Central memory CD8-positive, alpha-beta T cell (primary cell): ENCODE results near the gene DAND5.
"Not testable (repeated sequence)": the region's sequence is repeated elsewhere in the genome, so short reads cannot be mapped to it uniquely, and the experiment has no call there.

Experiments used
- ATAC-seq: fragments of 150-1000 bp; cut with Tn5 transposase; replicated peaks from 2 replicates; pipeline ENCODE4 v1.10.0; 2022; ENCODE audit warnings: mild to moderate bottlenecking, moderate FRiP score, moderate number of reproducible peaks; ENCODE audit not compliant: poor library complexity, severe bottlenecking; ENCODE audit errors: extremely low read depth
- DNase-seq, 2 donors: peaks; one replicate each; pipeline ENCODE4 v3.0.0; 2021; ENCODE audit warnings: low spot score in 2 of 2
- H3K27ac Mint-ChIP-seq: one replicate; pipeline ENCODE4 v1.8.0; 2022; ENCODE audit warnings: low read depth, mild to moderate bottlenecking, moderate library complexity, mixed read lengths
- H3K27me3 Mint-ChIP-seq: one replicate; pipeline ENCODE4 v1.8.0; 2022; ENCODE audit warnings: mixed read lengths
- H3K36me3 Mint-ChIP-seq: one replicate; pipeline ENCODE4 v1.8.0; 2022; ENCODE audit warnings: mild to moderate bottlenecking, moderate library complexity, mixed read lengths; ENCODE audit not compliant: insufficient read depth
- H3K4me1 Mint-ChIP-seq: one replicate; pipeline ENCODE4 v1.8.0; 2022; ENCODE audit warnings: mixed read lengths
- H3K4me3 Mint-ChIP-seq: one replicate; pipeline ENCODE4 v1.8.0; 2022; ENCODE audit warnings: mild to moderate bottlenecking, moderate library complexity, mixed read lengths
- H3K9me3 Mint-ChIP-seq: one replicate; pipeline ENCODE4 v1.8.0; 2022; ENCODE audit warnings: mixed read lengths

The DAND5 gene

DNA sequence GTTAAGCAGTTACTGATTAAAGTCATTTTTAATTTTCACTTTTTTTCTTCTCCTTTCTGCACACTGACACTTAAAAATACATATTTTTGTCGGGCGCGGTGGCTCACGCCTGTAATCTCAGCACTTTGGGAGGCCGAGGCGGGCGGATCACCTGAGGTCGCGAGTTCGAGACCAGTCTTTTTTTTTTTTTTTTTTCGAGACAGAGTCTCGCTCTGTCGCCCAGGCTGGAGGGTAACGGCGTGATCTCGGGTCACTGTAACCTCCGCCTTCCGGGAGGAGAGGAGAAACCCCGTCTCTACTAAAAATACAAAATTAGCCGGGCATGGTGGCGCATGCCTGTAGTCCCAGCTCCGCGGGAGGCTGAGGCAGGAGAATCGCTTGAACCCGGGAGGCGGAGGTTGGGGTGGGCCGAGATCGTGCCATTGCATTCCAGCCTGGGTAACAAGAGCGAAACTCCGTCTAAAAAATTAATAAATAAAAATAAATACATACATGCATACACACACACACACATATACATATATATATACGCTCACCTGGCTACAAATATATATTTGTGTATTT, 11.9 kb upstream of the DAND5 start:
- peaks cover 25% of the 10 kb centered on the region for H3K4me1 Mint-ChIP-seq

DNA sequence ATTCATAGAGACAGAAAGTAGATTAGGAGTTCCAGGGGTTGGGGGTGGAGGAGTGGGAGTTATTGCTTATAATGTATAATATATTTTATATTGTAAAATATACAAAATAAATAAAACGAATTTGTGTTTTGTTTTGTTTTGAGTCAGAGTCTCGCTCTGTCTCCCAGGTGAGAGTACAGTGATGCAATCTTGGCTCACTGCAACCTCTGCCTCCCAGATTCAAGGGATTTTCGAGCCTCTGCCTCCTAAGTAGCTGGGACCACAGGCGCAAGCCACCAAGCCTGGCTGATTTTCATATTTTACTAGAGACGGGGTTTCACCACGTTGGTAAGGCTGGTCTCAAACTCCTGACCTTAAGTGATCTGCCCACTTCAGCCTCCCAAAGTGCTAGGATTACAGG, 9.9 kb upstream of the DAND5 start:
- no peak overlapping the region for H3K4me3 Mint-ChIP-seq
- H3K27me3 Mint-ChIP-seq, result no peaks in the 10 kb centered on the region
- no peaks in the 10 kb centered on the region for H3K9me3 Mint-ChIP-seq
- no peak overlapping the region for H3K27ac Mint-ChIP-seq
- H3K36me3 Mint-ChIP-seq, result peaks cover 5% of the 10 kb centered on the region
- ATAC-seq, result no peak
- no peak for DNase-seq
- H3K4me1 Mint-ChIP-seq, result peaks cover 19% of the 10 kb centered on the region

More for the DNA sequence above, 11.9 kb upstream of the DAND5 start:
- Mint-ChIP-seq H3K4me3 (peak overlapping the region; percentile 81), H3K36me3 (peaks cover 19% of the 10 kb centered on the region), H3K27ac (peak overlapping the region; percentile 74)
- H3K9me3 Mint-ChIP-seq, H3K27me3 Mint-ChIP-seq, DNase-seq, ATAC-seq: not testable (repeated sequence)

DNA sequence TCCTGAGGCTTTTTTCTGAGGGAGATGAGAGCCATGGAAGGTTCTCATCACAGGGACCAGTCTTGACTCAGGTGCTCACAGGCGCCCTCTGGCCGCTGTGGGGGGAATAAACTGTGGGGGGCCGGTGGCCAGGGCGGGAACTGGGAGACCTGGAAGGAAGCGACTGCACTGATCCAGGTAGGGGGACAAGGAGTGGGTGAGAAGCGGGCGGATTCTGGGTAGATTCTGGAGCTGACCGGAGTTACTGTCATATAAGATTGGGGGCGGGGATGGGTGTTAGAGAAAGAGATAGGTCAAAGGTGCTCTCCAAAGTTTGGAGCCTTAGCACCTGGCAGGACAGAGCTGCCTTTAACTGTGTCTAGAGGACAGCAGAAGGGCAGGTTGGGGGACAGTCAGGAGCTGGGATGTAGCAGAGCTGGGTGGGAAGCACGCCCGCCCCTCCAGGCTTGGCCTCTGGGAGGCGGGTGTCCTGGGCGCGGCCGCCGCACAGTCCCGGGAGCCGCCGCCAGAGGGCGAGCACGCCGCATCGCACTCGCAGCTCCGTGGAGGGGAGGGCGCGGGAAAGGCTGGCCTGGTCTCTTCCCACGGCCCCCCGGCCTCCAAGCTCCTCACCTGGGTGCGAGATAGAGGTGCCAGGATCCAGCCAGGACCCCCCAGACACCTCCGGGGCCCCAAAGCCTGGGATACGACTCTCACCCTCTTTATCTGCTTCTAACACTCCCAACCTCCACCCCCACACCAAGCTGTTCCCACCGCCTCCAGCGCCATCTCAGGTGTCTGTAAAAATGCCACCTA, 4.2 kb upstream of the DAND5 start:
- DNase-seq (peak; percentile 69 to 78), ATAC-seq (peak; percentile 94)
- H3K27me3 Mint-ChIP-seq, result no peaks in the 10 kb centered on the region
- no peaks in the 10 kb centered on the region for H3K9me3 Mint-ChIP-seq
- H3K4me1 Mint-ChIP-seq, result peaks cover 6% of the 10 kb centered on the region
- H3K27ac Mint-ChIP-seq, result no peak overlapping the region
- H3K4me3 Mint-ChIP-seq, result peak overlapping the region; percentile 84
- peaks cover 4% of the 10 kb centered on the region for H3K36me3 Mint-ChIP-seq

DNA sequence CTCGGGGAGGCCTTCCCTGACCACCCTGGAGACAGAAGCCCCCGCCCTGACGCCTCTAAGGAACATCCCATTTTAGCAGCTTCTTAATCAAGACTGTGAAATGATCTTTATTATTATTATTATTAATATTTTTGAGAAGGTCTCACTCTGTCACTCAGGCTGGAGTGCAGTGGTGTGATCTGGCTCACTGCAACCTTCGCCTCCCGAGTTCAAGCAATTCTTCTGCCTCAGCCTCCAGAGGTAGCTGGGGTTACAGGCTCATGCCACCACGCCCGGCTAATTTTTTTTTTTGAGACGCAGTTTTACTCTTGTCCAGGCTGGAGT, 3.6 kb upstream of the DAND5 start:
- H3K9me3 Mint-ChIP-seq, result no peaks in the 10 kb centered on the region
- no peak overlapping the region for H3K27ac Mint-ChIP-seq
- H3K4me1 Mint-ChIP-seq, result peaks cover 6% of the 10 kb centered on the region

DNA sequence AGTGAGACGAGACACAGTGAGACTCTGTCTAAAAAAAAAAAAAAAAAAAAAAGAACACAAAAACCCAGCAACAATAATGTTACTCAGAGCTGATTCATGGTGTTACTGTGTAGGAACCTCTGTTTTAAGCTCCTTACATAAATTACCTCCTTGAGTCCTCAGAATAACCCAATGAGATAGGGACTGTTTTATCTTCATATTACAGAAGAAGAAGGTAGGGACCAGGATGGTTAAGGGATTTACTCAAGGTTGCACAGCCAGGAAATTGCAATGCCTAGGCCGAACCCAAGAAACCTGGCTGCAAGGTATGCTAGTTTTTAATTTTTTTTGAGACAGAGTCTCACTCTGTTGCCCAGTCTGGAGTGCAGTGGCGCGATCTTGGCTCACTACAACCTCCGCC, 1.5 kb upstream of the DAND5 start:
- ATAC-seq, result no peak
- no peak for DNase-seq
- Mint-ChIP-seq H3K4me1 (peaks cover 6% of the 10 kb centered on the region), H3K4me3 (no peak overlapping the region), H3K27me3 (no peaks in the 10 kb centered on the region), H3K36me3 (peaks cover 4% of the 10 kb centered on the region), H3K27ac (no peak overlapping the region), H3K9me3 (no peaks in the 10 kb centered on the region)

More for the DNA sequence above, 3.6 kb upstream of the DAND5 start:
- H3K36me3 Mint-ChIP-seq, result peaks cover 4% of the 10 kb centered on the region
- DNase-seq, result no peak
- H3K27me3 Mint-ChIP-seq, result no peaks in the 10 kb centered on the region
- no peak for ATAC-seq
- peak overlapping the region; percentile 84 for H3K4me3 Mint-ChIP-seq

DNA sequence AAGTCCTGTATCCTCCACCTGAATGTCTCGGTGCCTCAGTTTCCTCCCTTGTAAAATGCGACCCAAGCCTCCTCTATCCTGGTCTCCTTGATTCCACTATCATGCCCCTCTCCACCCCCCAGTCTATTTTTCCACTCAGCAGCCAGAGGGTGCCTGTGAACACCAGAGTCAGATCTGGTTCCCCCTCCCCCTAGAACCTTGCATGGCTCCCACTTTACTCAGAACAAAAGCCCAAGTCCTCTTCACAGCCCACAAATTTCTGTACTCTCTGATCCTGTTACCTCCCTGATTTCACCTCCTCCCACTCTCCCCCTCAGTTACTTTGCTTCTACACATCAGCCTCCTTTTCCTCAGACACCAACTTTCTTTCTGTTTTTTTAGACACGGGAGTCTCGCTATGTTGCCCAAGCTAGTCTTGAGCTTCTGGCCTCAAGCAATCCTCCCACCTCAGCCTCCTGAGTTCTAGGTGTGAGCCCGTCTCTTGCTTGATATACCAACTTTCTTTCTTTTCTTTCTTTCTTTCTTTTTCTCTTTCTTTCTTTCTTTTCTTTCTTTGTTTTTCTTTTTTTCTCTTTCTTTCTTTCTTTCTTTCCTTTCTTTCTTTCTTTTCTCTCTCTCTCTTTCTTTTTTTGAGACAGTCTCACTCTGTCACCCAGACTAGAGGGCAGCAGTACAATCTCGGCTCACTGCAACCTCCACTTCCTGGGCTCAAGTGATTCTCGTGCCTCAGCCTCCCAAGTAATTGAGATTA, 869 bp downstream of the DAND5 start:
- H3K9me3 Mint-ChIP-seq, result no peaks in the 10 kb centered on the region
- DNase-seq (no peak), ATAC-seq (no peak)
- H3K36me3 Mint-ChIP-seq, result peaks cover under 1% of the 10 kb centered on the region
- H3K4me3 Mint-ChIP-seq, result no peak overlapping the region
- no peak overlapping the region for H3K27ac Mint-ChIP-seq
- peaks cover under 1% of the 10 kb centered on the region for H3K4me1 Mint-ChIP-seq
- no peaks in the 10 kb centered on the region for H3K27me3 Mint-ChIP-seq

DNA sequence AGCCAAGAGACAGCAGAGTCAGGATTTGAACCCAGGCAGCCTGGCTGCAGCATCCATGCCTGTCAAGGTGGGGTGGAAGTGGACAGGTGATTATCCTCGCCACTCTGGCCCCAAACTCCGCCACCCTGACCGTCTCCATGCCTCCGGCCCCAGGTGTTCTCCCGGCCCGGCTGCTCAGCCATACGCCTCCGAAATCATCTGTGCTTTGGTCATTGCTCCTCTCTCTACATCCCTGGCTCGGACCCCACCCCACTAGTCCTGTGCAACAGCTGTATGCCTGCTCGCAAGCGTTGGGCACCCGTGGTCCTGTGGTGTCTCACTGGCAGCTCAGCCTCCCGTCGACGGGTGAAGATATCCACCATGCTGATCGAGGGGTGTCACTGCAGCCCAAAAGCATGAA, 3.9 kb downstream of the DAND5 start:
- Mint-ChIP-seq H3K27ac (no peak overlapping the region), H3K36me3 (peaks cover 3% of the 10 kb centered on the region), H3K4me3 (no peak overlapping the region), H3K27me3 (peaks cover 22% of the 10 kb centered on the region), H3K4me1 (peaks cover 6% of the 10 kb centered on the region), H3K9me3 (no peaks in the 10 kb centered on the region)
- DNase-seq, result no peak
- ATAC-seq, result no peak

DNA sequence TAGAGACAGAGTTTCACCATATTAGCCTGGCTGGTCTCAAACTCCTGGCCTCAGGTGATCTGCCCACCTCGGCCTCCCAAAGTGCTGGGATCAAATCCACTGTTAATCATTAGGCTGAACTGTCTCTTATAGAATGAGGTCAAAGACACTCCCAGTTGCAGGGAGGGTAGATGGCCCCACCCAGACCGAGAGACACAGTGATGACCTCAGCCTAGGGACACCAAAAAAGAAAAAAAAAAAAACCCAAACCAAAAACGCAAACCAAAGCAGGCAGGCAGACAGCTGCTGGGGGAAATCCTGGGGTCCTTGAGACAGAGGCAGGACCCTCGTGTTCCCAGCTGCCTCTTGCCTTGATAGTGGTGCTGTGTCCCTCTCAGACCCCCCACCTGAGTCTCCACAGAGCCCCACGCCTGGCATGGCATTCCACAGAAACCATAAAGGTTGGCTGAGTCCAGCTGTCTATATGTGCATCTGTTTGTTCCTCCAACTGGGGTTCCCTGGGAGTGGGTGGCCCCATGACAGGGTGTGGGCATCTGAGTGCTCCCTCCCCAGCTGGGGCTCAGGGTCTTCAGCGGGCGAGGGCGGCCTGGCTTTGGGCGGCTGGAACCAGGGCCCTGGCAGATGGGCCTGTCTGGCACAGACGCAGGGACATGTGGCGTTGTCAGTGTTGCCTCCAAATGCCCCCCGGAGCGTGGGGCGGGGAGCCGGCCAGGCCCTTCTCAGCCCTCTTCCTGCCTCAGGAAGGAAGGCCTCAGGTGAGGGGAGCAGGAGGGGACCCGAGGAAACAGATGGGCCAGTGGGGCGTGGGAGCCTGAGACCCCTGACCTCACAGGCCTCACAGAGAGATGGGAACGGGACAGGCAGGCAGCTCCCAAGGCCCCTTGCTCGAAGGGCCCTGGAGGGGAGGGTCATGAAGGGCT, 5.2 kb downstream of the DAND5 start:
- peaks cover 25% of the 10 kb centered on the region for H3K27me3 Mint-ChIP-seq
- H3K4me3 Mint-ChIP-seq, result no peak overlapping the region
- no peak for ATAC-seq

DNA sequence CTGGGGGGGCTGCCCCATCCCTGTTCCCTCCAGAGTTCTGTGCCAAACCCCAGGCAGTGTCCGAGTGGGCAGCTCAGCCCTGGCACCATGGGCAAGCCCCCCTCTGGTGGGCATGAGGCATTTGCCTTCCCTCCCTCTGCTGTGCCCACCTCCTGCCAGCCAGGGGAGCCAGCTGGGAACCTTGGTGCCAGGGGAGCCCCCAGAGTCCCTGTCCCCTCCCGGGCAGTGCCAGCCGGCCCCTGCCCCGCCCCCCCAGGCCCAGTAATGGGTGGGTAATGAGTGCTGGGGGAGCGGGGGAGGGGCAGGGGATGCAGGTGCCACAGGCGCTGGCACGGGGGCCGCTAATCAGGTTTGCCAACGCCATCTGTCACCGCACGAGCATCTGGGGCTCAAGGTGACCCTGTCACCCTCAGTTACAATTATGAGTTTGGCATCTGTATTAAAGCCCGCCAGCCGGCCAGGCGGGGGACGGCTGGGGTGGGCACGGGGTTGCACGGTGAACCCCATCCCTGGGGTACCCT, 5.9 kb downstream of the DAND5 start:
- Mint-ChIP-seq H3K27ac (no peak overlapping the region), H3K36me3 (peaks cover 3% of the 10 kb centered on the region), H3K4me1 (peaks cover 6% of the 10 kb centered on the region), H3K4me3 (no peak overlapping the region), H3K9me3 (no peaks in the 10 kb centered on the region), H3K27me3 (peaks cover 25% of the 10 kb centered on the region)
- no peak for DNase-seq
- ATAC-seq, result no peak

More for the DNA sequence above, 5.2 kb downstream of the DAND5 start:
- Mint-ChIP-seq H3K27ac (no peak overlapping the region), H3K9me3 (no peaks in the 10 kb centered on the region), H3K36me3 (peaks cover 3% of the 10 kb centered on the region), H3K4me1 (peaks cover 6% of the 10 kb centered on the region)
- no peak for DNase-seq

DNA sequence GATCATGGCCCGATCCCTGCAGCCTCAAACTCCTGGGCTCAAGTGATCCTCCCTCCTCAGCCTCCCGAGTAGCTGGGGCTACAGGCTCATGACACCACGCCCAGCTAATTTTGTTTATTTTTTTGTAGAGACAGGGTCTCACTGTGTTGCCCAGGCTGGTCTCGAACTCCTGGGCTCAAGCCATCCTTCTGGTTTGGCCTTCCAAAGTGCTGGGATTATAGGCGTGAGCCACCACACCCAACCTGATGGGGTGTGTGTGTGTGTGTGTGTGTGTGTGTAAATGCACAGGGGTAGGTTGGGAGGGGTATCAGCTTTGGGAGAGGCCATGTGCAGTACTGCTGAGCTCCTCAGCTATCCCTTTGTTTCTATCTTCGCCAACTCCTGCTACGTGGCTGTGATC, 6.7 kb downstream of the DAND5 start:
- peaks cover 25% of the 10 kb centered on the region for H3K27me3 Mint-ChIP-seq
- H3K4me1 Mint-ChIP-seq, DNase-seq, H3K27ac Mint-ChIP-seq, ATAC-seq, H3K4me3 Mint-ChIP-seq, H3K36me3 Mint-ChIP-seq, H3K9me3 Mint-ChIP-seq: not testable (repeated sequence)

DNA sequence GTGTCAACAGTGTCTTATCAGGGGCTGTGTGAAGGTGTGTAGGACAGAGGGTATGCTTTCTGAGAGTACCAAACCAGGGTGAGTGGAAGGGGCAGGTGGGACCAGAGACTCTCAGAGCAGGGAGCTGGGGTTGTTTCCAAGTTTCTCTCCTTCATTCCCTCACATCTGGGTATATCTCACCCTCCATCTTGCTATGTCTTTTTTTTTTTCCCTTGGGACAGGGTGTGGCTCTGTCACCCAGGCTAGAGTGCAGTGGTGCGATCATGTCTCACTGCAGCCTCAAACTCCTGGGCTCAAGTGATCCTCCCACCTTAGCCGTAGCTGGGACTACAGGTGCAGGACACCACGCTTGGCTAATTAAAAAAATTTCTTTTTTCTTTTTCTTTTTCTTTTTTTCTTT, 10.6 kb downstream of the DAND5 start:
- Mint-ChIP-seq H3K36me3 (peaks cover 3% of the 10 kb centered on the region), H3K27ac (no peak overlapping the region), H3K4me1 (peaks cover 9% of the 10 kb centered on the region), H3K4me3 (no peak overlapping the region), H3K27me3 (peaks cover 25% of the 10 kb centered on the region), H3K9me3 (no peaks in the 10 kb centered on the region)
- ATAC-seq (no peak), DNase-seq (no peak)

DNA sequence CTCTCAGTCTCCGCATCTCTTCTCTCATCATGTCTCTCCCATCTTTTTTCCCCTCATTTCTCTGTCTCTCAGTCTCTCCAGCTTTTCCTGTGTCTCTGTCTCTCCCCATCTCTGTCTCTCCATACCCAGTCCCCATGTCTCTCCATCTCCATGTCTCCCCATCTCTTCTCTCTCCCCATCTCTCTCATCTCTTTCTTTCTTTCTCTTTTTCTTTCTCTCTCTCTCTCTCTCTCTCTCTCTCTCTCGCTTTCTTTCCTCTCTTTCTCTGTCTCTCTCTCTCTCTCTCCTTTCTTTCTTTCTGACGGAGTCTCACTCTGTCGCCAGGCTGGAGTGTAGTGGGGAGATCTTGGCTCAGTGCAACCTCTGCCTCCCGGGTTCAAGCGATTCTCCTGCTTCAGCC, 13.3 kb downstream of the DAND5 start:
- Mint-ChIP-seq H3K4me1 (peaks cover 13% of the 10 kb centered on the region), H3K9me3 (no peaks in the 10 kb centered on the region), H3K4me3 (no peak overlapping the region), H3K36me3 (peaks cover 4% of the 10 kb centered on the region), H3K27me3 (peaks cover 9% of the 10 kb centered on the region), H3K27ac (no peak overlapping the region)
- DNase-seq (no peak), ATAC-seq (no peak)
